ENCODE measurements around the gene GLDN. TPM values are rescaled to one million over a fixed set of nuclear protein-coding genes. Genes with fewer than 3 reads are reported as not detected.

GLDN gene
- total RNA-seq, 1 experiment from 2014 or later = 0.57 TPM

DNA sequence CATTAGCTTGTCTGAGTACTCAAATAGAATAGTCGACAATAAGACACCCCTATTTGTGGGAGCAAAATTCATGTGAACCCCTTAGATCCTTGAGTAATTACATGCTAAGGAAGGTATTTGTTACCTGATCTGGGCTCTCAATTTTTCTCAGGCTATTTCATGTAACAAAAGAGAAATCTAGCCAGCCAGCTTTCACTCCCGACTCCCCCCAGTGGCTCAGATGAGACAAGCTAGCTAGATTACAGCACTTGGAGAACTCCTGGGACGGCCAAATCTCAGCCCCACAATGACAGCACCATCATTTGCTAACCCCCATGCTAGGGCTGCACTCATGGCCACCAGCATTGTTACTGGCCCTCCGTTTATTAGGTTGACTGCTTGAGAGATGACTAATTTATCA, 41.3 kb downstream of the GLDN start:
- H3K4me3 ChIP-seq (ENCODE audit: low read depth in 2 of 2, low read length in 2 of 2) = no peak overlapping the region
- H3K4me1 ChIP-seq (ENCODE audit: control insufficient read depth, insufficient read depth, low read length) = no peaks in the 10 kb centered on the region
- 0 out of 2 replicates have a peak, but pooled peaks cover 5% of the 10 kb centered on the region for H3K27me3 ChIP-seq (ENCODE audit: control insufficient read depth, insufficient read depth, low read length)
- in situ Hi-C loops (cut with HindIII; ENCODE audit: low pct_unique_long_range_greater_than_20kb, low sequenced_read_pairs) = no loop called here
- H3K36me3 ChIP-seq (ENCODE audit: control insufficient read depth, insufficient read depth, low read length) = no peaks in the 10 kb centered on the region
- DNase-seq (ENCODE audit: low read depth, low spot score) (no peak), ATAC-seq (peak; percentile 64; the same call in 1 of the 2 replicates)
- H3K9me3 ChIP-seq (ENCODE audit: control insufficient read depth, insufficient read depth, low read depth, low read length) = no peaks in the 10 kb centered on the region
- POLR2A ChIA-PET = interaction anchor here (0.7 kb wide), 2 partner anchors 164 to 230 kb away, joined by 3 to 4 read pairs; no protein-coding TSS in a partner anchor
- no TSS peak for BruUV-seq (replicated peaks)
- CTCF ChIA-PET = interaction anchor here (0.6 to 1.7 kb wide), 7 partner anchors 20 to 1493 kb away, joined by 3 to 6 read pairs (median 4); no protein-coding TSS in a partner anchor
- no peak for TF ChIP-seq POLR2AphosphoS5 (IDR thresholded peaks at IDR 0.05; ENCODE audit: low read depth, low read length)
- TF ChIP-seq, protein P1, sequence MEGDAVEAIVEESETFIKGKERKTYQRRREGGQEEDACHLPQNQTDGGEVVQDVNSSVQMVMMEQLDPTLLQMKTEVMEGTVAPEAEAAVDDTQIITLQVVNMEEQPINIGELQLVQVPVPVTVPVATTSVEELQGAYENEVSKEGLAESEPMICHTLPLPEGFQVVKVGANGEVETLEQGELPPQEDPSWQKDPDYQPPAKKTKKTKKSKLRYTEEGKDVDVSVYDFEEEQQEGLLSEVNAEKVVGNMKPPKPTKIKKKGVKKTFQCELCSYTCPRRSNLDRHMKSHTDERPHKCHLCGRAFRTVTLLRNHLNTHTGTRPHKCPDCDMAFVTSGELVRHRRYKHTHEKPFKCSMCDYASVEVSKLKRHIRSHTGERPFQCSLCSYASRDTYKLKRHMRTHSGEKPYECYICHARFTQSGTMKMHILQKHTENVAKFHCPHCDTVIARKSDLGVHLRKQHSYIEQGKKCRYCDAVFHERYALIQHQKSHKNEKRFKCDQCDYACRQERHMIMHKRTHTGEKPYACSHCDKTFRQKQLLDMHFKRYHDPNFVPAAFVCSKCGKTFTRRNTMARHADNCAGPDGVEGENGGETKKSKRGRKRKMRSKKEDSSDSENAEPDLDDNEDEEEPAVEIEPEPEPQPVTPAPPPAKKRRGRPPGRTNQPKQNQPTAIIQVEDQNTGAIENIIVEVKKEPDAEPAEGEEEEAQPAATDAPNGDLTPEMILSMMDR (IDR thresholded peaks at IDR 0.05) = peak; percentile 77
- intact Hi-C loops (cut with micrococcal nuclease; ENCODE audit: unreplicated experiment) = loop anchor here (5.0 kb wide), 1 partner anchor 150 kb away; no protein-coding TSS in a partner anchor
- H3K27ac ChIP-seq (ENCODE audit: low read length) = no peak overlapping the region

DNA sequence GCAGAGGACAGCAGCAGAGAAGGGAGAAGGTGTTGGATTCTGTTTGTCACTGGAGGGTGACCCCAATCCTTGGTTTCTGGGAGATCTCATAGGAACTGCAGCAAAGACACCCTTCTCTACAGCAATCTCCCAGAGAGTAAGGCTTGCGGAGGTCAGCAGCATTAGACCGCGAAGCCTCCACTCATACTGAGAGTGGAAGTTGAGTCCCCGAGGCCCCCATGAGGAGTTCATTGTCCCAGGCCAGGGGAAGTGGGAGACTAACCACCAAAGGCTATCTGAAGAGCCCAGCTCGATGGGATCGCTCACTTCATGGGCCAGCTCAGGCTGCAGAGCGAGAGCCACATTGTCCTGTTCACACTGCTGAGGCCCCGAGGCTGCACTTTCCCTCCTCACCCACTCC, 44.6 kb downstream of the GLDN start:
- CTCF ChIA-PET = no interaction called here
- H3K36me3 ChIP-seq (ENCODE audit: control insufficient read depth, insufficient read depth, low read length) = no peaks in the 10 kb centered on the region
- 0 out of 2 replicates have a peak, but pooled peaks cover 5% of the 10 kb centered on the region for H3K27me3 ChIP-seq (ENCODE audit: control insufficient read depth, insufficient read depth, low read length)
- ATAC-seq = no peak
- no peak overlapping the region for H3K4me3 ChIP-seq (ENCODE audit: low read depth in 2 of 2, low read length in 2 of 2)
- no peak for DNase-seq (ENCODE audit: low read depth, low spot score)
- intact Hi-C loops (cut with micrococcal nuclease; ENCODE audit: unreplicated experiment) (no loop called here), in situ Hi-C loops (cut with HindIII; ENCODE audit: low pct_unique_long_range_greater_than_20kb, low sequenced_read_pairs) (no loop called here)
- no peak overlapping the region for H3K27ac ChIP-seq (ENCODE audit: low read length)
- TF ChIP-seq, protein P1 (IDR thresholded peaks at IDR 0.05) = no peak
- no peak for TF ChIP-seq TCF7L2 (IDR thresholded peaks at IDR 0.05; ENCODE audit: low read depth, low read length)
- TF ChIP-seq SIN3A (IDR thresholded peaks at IDR 0.05; ENCODE audit: borderline replicate concordance, insufficient read depth, low read depth, low read length) = no peak
- no peak for TF ChIP-seq POLR2AphosphoS5 (IDR thresholded peaks at IDR 0.05; ENCODE audit: low read depth, low read length)
- TF ChIP-seq, protein P2, sequence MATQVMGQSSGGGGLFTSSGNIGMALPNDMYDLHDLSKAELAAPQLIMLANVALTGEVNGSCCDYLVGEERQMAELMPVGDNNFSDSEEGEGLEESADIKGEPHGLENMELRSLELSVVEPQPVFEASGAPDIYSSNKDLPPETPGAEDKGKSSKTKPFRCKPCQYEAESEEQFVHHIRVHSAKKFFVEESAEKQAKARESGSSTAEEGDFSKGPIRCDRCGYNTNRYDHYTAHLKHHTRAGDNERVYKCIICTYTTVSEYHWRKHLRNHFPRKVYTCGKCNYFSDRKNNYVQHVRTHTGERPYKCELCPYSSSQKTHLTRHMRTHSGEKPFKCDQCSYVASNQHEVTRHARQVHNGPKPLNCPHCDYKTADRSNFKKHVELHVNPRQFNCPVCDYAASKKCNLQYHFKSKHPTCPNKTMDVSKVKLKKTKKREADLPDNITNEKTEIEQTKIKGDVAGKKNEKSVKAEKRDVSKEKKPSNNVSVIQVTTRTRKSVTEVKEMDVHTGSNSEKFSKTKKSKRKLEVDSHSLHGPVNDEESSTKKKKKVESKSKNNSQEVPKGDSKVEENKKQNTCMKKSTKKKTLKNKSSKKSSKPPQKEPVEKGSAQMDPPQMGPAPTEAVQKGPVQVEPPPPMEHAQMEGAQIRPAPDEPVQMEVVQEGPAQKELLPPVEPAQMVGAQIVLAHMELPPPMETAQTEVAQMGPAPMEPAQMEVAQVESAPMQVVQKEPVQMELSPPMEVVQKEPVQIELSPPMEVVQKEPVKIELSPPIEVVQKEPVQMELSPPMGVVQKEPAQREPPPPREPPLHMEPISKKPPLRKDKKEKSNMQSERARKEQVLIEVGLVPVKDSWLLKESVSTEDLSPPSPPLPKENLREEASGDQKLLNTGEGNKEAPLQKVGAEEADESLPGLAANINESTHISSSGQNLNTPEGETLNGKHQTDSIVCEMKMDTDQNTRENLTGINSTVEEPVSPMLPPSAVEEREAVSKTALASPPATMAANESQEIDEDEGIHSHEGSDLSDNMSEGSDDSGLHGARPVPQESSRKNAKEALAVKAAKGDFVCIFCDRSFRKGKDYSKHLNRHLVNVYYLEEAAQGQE (IDR thresholded peaks at IDR 0.05; ENCODE audit: insufficient read depth in 1 of 2, low read depth in 2 of 2, low read length in 1 of 2) = no peak
- H3K4me1 ChIP-seq (ENCODE audit: control insufficient read depth, insufficient read depth, low read length) = no peaks in the 10 kb centered on the region
- H3K9me3 ChIP-seq (ENCODE audit: control insufficient read depth, insufficient read depth, low read depth, low read length) = no peaks in the 10 kb centered on the region
- POLR2A ChIA-PET = no interaction called here
- BruUV-seq (replicated peaks) = no TSS peak
